ENCODE measurements around the gene ARL11.

GRCh38 chr13:49655906-49656305 lies 27.6 kb downstream of the ARL11 start:
- TF ChIP-seq CTCF (IDR thresholded peaks at IDR 0.05), result no peak
- no peak for TF ChIP-seq POLR2A (IDR thresholded peaks at IDR 0.05)

Measured in uterus (tissue), 2 donors.